Left renal pelvis (tissue), 4 donors: ENCODE results near the gene AIRE. TPM values are rescaled to one million over a fixed set of nuclear protein-coding genes. Genes with fewer than 3 reads are reported as not detected.
"Not testable (repeated sequence)": the region's sequence is repeated elsewhere in the genome, so short reads cannot be mapped to it uniquely, and the experiment has no call there.

Experiments used
- DNase-seq, 4 donors: peaks; one replicate each; pipeline ENCODE4 v3.0.0-alpha.2; 2013; ENCODE audit warnings: low read depth in 4 of 4, low spot score in 3 of 4
- polyA plus RNA-seq, 4 donors: library from polyadenylated mRNA; unstranded; fragments of 120-200 nt; gene quantifications; one replicate each; pipeline ENCODE4 v1.2.1, GENCODE V29; 2013; ENCODE audit not compliant: insufficient read length in 4 of 4

AIRE gene
- polyA plus RNA-seq, 4 donors = 0.03 to 0.55 (median 0.34) TPM

GRCh38 chr21:44265734-44266270 is 19.9 kb upstream of the AIRE start:
- no peak for DNase-seq

GRCh38 chr21:44267655-44268142 is 18.0 kb upstream of the AIRE start:
- no peak for DNase-seq

- DNase-seq = no peak
Measured at GRCh38 chr21:44269090-44269489, 16.6 kb upstream of the AIRE start.

- no peak for DNase-seq
Measured at GRCh38 chr21:44271558-44272283, 14.0 kb upstream of the AIRE start.

- DNase-seq = no peak
Measured at GRCh38 chr21:44272284-44272858, 13.3 kb upstream of the AIRE start.

GRCh38 chr21:44273046-44273445 is 12.6 kb upstream of the AIRE start:
- DNase-seq = no peak

GRCh38 chr21:44275041-44275440 is 10.6 kb upstream of the AIRE start:
- no peak for DNase-seq

GRCh38 chr21:44279354-44280260 is 6.1 kb upstream of the AIRE start:
- no peak for DNase-seq

- DNase-seq = no peak
Measured at GRCh38 chr21:44281801-44282200, 3.9 kb upstream of the AIRE start.

GRCh38 chr21:44282370-44282769 is 3.3 kb upstream of the AIRE start:
- DNase-seq = no peak

GRCh38 chr21:44283211-44283785 is 2.4 kb upstream of the AIRE start:
- DNase-seq = not testable (repeated sequence)

GRCh38 chr21:44283948-44284347 is 1.7 kb upstream of the AIRE start:
- DNase-seq = no peak

GRCh38 chr21:44286086-44286715 is 525 bp downstream of the AIRE start:
- no peak for DNase-seq

- DNase-seq = no peak
Measured at GRCh38 chr21:44286716-44287632, 1.3 kb downstream of the AIRE start.

- DNase-seq = no peak
Measured at GRCh38 chr21:44288251-44289110, 2.8 kb downstream of the AIRE start.

- no peak for DNase-seq
Measured at GRCh38 chr21:44289381-44290010, 3.8 kb downstream of the AIRE start.

- DNase-seq = no peak
Measured at GRCh38 chr21:44290327-44291077, 4.8 kb downstream of the AIRE start.
